ENCODE measurements around the gene KRT38. TPM values are rescaled to one million over a fixed set of nuclear protein-coding genes. Genes with fewer than 3 reads are reported as not detected.

Gene KRT38
- total and polyA plus RNA-seq, 2 of the 8 experiments (the other 6 are each of a cell fraction or from before 2014, with no cell fraction given) = not detected

- TF ChIP-seq, protein P1, sequence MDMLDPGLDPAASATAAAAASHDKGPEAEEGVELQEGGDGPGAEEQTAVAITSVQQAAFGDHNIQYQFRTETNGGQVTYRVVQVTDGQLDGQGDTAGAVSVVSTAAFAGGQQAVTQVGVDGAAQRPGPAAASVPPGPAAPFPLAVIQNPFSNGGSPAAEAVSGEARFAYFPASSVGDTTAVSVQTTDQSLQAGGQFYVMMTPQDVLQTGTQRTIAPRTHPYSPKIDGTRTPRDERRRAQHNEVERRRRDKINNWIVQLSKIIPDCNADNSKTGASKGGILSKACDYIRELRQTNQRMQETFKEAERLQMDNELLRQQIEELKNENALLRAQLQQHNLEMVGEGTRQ (IDR thresholded peaks at IDR 0.05; ENCODE audit: low read length) = no peak
- TF ChIP-seq NRF1 (IDR thresholded peaks at IDR 0.05; ENCODE audit: low read depth, low read length) (no peak), RBBP5 (IDR thresholded peaks at IDR 0.05; ENCODE audit: borderline replicate concordance, low read depth, low read length) (no peak), KDM1A (IDR thresholded peaks at IDR 0.05; ENCODE audit: borderline replicate concordance, low read length) (no peak), SIRT6 (IDR thresholded peaks at IDR 0.05; ENCODE audit: low read length) (no peak), SUZ12 (IDR thresholded peaks at IDR 0.05; ENCODE audit: low read length) (no peak), POLR2A (IDR thresholded peaks at IDR 0.05; ENCODE audit: control extremely low read depth in 1 of 2, low read depth in 2 of 2, low read length in 2 of 2) (no peak), SP2 (IDR thresholded peaks at IDR 0.05; ENCODE audit: low read length) (no peak)
Measured at GRCh38 chr17:41481036-41481435, 40.3 kb upstream of the KRT38 start, which contains the start of gene KRT35 (continued).

Data from H1 (cell line).